Measurements from ENCODE around the gene HDAC5.
"Not testable (repeated sequence)": the region's sequence is repeated elsewhere in the genome, so short reads cannot be mapped to it uniquely, and the experiment has no call there.

HDAC5 gene

GRCh38 chr17:44066204-44066930 lies 57.1 kb downstream of the HDAC5 start, which contains the start of gene LSM12:
Gene LSM12, minus strand, starts transcription at chr17:44066671. Its CDS starts 84 bp downstream, at chr17:44066587.
- peak; percentile 91 for DNase-seq

DNA sequence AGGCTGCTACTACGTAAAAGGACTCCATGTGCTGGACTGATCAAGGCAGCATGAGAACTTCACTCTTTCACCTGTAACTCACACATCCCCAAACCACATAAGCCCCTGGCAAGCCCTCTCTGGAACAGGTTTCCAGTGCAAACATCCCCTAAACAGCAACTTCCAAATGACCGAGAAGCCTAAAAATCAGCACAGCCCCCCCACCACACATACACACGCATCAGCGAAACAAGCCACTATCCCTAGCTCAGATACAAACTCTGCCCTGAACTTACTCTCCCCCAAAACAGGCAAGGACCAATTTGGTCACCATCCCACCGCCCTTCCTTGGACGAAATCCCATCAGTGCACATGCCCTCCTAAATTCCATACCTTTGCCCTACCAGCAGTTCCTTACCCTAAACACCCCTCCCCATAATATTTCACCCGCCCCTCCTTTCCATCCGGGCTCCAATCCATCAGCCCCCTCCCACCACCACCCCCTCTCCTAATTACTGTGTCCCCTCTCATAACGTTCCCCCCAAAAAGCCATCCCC lies 57.7 kb downstream of the HDAC5 start:
- peak; percentile 17 for DNase-seq

GRCh38 chr17:44063704-44064639 lies 59.5 kb downstream of the HDAC5 start:
- DNase-seq: no peak

DNA sequence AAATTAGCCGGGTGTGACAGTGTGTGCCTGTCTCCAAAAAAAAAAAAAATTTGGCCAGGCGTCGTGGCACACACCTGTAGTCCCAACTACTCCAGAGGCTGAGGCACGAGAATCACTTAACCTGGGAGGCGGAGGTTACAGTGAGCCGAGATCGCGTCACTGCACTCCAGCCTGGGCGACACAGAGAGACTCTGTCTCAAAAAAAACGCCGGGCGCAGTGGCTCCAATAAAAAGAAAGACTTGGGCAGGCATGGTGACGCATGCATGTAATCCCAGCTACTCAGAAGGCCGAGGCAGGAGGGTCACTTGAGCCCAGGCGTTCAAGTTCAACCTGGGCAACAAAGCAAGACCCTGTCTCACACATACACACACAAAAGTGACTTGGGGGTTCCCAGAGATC lies 60.6 kb downstream of the HDAC5 start:
- DNase-seq: no peak

DNA sequence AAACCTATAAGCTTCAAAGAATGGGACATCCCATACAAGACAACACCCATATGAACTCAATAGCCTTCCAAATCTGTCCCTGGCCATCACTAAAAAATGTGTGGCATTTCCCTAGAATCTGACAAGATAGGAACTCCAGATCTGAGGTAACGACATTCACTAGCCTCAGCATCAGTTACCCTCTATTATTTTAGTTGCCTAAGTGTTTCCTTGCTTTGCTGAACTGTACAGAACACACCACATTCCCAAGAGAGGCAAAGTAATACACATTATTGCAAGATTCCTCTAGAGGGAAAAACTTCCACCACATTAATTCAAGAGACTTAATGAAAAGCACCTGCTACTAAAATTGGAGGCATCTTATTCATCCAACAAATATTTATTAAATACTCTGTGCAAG lies 62.0 kb downstream of the HDAC5 start:
- no peak for DNase-seq

DNA sequence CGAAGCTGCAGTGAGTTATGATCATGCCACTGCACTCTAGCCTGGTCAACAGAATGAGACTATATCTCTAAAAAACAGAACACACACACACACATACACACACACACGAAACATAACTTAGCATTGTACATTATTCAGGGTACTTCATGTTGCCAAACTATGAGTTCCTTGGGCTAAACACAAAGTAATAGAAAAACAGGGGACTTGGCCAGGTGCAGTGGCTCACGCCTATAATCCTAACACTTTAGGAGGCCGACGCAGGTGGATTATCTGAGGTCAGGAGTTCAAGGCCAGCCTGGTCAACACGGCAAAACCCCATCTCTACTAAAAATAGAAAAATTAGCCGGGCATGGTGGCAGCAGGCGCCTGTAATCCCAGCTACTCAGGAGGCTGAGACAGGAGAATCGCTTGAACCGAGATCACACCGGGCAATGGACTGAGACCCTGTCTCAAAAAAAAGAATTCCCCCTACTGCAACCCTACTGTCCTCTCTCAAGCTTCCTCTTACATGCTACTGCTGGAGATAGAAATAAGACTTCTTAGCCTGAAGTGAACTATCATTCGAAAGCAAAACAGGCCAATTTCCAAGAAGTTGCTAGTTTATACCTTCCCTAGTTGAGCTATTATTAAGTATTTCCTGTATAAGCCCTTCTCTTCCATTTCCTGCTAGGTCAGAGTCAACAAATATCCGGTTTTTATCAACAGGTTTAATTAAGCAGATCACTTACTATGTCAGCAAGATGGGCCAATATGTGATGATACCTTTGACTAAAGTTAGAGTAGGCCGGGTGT lies 64.1 kb downstream of the HDAC5 start:
- no peak for DNase-seq

GRCh38 chr17:44053125-44053872 lies 70.1 kb downstream of the HDAC5 start:
- DNase-seq: no peak

DNA sequence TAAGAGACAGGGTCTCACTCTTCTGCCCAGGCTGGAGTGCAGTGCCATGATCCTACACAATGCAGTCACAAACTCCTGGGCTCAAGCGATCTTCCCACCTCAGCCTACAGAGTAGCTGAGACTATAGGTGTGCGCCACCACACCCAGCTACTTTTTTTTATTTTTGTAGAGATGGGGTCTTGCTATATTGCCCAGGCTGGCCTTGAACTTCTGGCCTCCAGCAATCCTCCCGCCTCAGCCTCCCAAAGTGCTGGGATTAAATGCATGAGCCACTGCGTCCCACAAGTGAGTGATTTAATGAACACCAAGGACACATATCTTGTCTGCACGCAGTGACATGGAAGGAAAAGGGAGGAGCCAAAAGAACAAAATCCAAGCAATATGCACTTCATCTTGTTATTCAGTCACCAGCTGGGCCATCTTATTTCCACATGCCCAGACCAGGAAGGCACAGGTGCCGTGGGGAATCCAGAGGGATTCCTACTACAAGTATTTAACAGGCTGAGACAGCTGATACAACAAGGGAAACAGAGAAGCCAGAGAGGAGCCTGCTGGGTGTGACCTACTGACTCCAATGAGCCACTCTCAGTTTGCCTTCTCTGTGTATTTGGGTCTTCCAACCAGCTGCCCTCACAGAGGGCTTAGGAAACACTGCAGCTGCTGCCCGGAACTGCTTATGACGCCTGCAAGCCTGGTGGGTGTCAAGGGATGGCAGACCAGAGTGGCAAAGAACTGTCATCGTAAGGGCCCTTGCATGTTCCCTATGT lies 74.0 kb downstream of the HDAC5 start:
- DNase-seq: no peak

- not testable (repeated sequence) for DNase-seq
These were observed 76.5 kb downstream of the HDAC5 start for GRCh38 chr17:44046893-44047292.

DNA sequence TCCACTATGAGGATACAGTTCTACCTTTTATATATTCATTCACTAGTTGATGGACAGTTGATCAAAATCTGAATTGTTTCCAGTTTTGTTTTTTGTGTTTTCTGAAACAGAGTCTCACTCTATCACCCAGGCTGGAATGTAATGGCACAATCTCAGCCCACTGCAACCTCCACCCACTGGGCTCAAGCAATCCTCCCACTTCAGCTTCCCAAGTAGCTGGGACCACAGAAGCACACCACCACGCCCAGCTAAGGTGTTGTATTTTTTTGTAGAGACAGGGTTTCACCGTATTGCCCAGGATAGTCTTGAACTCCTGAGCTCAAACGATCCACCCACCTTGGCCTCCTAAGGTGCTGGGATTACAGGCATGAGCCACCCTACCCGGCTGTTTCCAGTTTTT lies 78.0 kb downstream of the HDAC5 start:
- DNase-seq: no peak

GRCh38 chr17:44044071-44044470 lies 79.4 kb downstream of the HDAC5 start:
- no peak for DNase-seq

DNA sequence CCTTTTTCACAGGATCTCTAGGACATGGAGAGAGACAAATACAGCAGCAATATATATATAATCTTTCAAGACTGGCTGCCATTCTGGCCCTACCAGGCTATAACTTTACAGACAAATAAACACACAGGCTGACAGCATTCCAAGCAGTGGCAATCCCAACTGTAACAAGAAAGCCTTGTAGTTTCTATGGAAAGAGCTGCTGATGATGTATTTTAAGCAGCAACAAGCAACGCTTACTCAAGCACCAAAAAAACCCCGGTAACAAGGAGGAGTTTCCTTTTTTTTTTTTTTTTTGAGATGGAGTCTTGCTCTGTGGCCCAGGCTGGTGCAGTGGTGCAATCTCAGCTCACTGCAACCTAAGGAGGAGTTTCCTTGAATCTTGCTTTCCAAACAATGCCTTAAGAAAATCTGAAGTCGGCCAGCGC lies 80.2 kb downstream of the HDAC5 start:
- DNase-seq: no peak

- no peak for DNase-seq
These were observed 83.4 kb downstream of the HDAC5 start for GRCh38 chr17:44039829-44040635.

GRCh38 chr17:44038604-44039011 lies 84.8 kb downstream of the HDAC5 start:
- no peak for DNase-seq

- DNase-seq: no peak
These were observed 86.0 kb downstream of the HDAC5 start for GRCh38 chr17:44037471-44037870.

GRCh38 chr17:44034688-44035087 lies 88.8 kb downstream of the HDAC5 start:
- not testable (repeated sequence) for DNase-seq

DNA sequence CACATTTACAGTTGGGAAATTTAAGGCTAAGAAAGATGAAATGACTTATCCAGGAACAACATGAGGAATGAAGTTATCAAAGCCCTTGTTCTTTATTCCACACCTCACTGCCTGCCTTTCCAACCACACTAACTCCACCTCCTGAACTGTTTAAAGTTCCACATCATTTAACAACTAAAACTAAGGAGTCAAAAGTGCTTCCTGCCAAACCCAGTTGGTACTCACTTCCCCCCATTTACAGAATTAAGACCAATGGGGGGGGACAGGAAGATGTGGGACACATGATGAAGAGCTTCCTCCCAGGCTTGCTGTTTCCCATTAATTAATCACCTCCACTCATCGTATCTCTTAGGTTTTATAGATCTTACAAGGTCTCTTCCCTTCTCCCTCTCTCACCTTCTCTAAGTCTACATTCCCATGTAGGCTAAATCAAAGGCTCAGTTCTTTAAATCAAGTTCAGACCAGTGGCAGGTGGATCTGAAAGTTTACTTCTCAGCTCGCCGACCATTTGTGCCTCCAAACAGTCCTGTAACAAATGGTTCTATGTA lies 89.5 kb downstream of the HDAC5 start:
- no peak for DNase-seq

DNA sequence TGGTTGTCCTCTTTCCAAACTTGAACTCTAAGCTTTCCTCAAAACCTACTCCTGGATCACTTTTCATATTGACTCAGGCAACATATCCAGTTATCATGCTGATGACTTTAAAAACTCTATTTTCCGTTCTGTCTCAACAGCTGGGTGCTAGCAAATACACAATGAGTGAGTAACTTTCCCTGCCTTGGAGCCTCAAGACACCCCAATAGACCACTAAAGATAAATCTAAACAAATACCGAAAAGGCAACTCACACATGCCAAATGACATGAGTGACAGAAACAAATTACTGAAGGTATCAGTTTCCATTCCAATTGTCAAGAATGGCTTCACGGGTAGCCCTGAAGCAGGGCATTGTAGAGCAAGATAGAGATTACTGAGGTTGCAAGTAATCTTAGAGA lies 93.0 kb downstream of the HDAC5 start:
- no peak for DNase-seq

DNA sequence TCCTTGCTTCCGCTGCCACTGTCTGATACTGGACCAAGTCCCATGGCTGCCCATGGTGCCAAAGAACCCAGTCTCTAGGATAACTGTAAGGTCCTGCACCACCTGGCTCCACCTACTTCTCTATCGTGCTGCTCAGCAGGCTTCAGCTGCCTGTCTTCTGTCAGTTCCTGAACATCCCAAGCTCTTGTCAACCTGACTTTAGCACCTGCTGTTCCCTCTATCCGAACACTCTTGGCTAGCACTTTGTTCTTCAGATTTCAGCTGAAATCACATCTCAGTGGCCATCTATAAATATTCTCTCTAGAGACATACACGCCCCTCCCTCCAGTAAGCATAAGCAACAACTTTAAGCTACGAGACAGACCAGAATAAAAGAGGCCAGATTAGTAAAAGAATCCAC lies 93.7 kb downstream of the HDAC5 start:
- DNase-seq: no peak

All from stimulated activated CD4-positive, alpha-beta T cell treated with anti-CD3 and anti-CD28 coated beads, Interleukin-4, amount 100 ng/mL, for 1 hour (primary cell).